ENCODE measurements around the gene SYNDIG1L. TPM values are rescaled to one million over a fixed set of nuclear protein-coding genes. Genes with fewer than 3 reads are reported as not detected.

SYNDIG1L gene
- total and polyA plus RNA-seq, 2 of the 4 experiments (the other 2 are of a cell fraction): not detected

GRCh38 chr14:74474376-74474775, 48.4 kb upstream of the SYNDIG1L start:
- no TSS peak for BruUV-seq (replicated peaks)
- H4K20me1 ChIP-seq (ENCODE audit: insufficient read depth, low read length): no peaks in the 10 kb centered on the region
- WGBS, 2 experiments (ENCODE audit: extremely low coverage in 2 of 2, insufficient read length in 1 of 2): no CpG with 5 or more reads among the region's 2 CpGs

More at GRCh38 chr14:74474376-74474775, 48.4 kb upstream of the SYNDIG1L start:
- Histone ChIP-seq H4K8ac (ENCODE audit: low read depth in 2 of 2, low read length in 2 of 2) (no peak overlapping the region), H3K14ac (replicated peaks; ENCODE audit: low read depth, low read length) (no peak overlapping the region), H2BK5ac (ENCODE audit: low read depth, low read length, poor library complexity, severe bottlenecking) (no peak overlapping the region), H3K36me3 (ENCODE audit: control insufficient read depth, insufficient read depth, low read length) (no peaks in the 10 kb centered on the region; the same call in 1 of the 2 replicates), H3K56ac (ENCODE audit: extremely low read depth, insufficient read depth, low read length) (no peak overlapping the region), H4K91ac (ENCODE audit: insufficient read depth, low read depth, low read length) (no peak overlapping the region), H3K23ac (ENCODE audit: low read depth, low read length) (no peak overlapping the region), H3K9me1 (ENCODE audit: insufficient read depth, low read length) (peaks cover 10% of the 10 kb centered on the region; the same call in 1 of the 2 replicates), H2AFZ (replicated peaks; ENCODE audit: low read length, poor library complexity) (no peak overlapping the region), H2BK120ac (ENCODE audit: low read depth, low read length) (no peak overlapping the region), H2AK9ac (replicated peaks; ENCODE audit: low read depth, low read length, poor library complexity) (no peak overlapping the region), H2BK20ac (ENCODE audit: low read depth, low read length) (no peak overlapping the region), H3K27me3 (ENCODE audit: control insufficient read depth, insufficient read depth, low read length) (no peaks in the 10 kb centered on the region), H4K5ac (ENCODE audit: low read depth, low read length) (no peak overlapping the region), H3K27ac (ENCODE audit: insufficient read depth, low read length) (no peak overlapping the region), H2BK15ac (ENCODE audit: low read depth, low read length) (no peak overlapping the region), H3K4me1 (ENCODE audit: control insufficient read depth, insufficient read depth, low read length) (peaks cover 7% of the 10 kb centered on the region), H2AK5ac (ENCODE audit: low read depth, low read length) (no peak overlapping the region), H3K79me1 (ENCODE audit: low read depth in 1 of 2, low read length in 2 of 2) (no peaks in the 10 kb centered on the region), H3K4me2 (ENCODE audit: low read depth, low read length) (no peak overlapping the region), H3K9ac (ENCODE audit: low read depth, low read length) (no peak overlapping the region), H3K4ac (ENCODE audit: low read depth, low read length) (no peak overlapping the region), H3K4me3 (ENCODE audit: insufficient read depth, low read depth, low read length) (no peak overlapping the region), H3K9me3 (ENCODE audit: control insufficient read depth, insufficient read depth, low read length) (no peaks in the 10 kb centered on the region), H3K18ac (ENCODE audit: low read depth, low read length) (no peak overlapping the region)
- ChIA-PET POLR2A (ENCODE audit: unreplicated experiment) (no interaction called here), CTCF (no interaction called here)
- ATAC-seq (ENCODE audit: low read depth) (no peak), DNase-seq (no peak)
- intact Hi-C loops (cut with micrococcal nuclease) (loop anchor here (10.0 kb wide), 1 partner anchor 360 kb away; no protein-coding TSS in a partner anchor), dilution Hi-C loops (cut with HindIII; ENCODE audit: low sequenced_read_pairs, unreplicated experiment) (no loop called here), in situ Hi-C loops (cut with MboI; ENCODE audit: low sequenced_read_pairs) (loop anchor here (5.0 kb wide), 1 partner anchor 112 kb away; no protein-coding TSS in a partner anchor)
- TF ChIP-seq RFX5 (IDR thresholded peaks at IDR 0.05; ENCODE audit: low read depth, low read length) (no peak), CHD1 (IDR thresholded peaks at IDR 0.05; ENCODE audit: low read depth, low read length) (no peak), NFE2L2 (IDR thresholded peaks at IDR 0.05; ENCODE audit: low read depth, low read length) (no peak), BHLHE40 (IDR thresholded peaks at IDR 0.05; ENCODE audit: low read depth, low read length) (no peak), RAD21 (IDR thresholded peaks at IDR 0.05; ENCODE audit: low read length) (no peak), POLR2A (IDR thresholded peaks at IDR 0.05; ENCODE audit: low read depth, low read length) (no peak), USF2 (IDR thresholded peaks at IDR 0.05; ENCODE audit: low read depth, low read length) (no peak), RCOR1 (IDR thresholded peaks at IDR 0.05; ENCODE audit: insufficient replicate concordance, low read length) (no peak), MAZ (IDR thresholded peaks at IDR 0.05; ENCODE audit: borderline replicate concordance, low read depth, low read length) (no peak), CEBPB (IDR thresholded peaks at IDR 0.05; ENCODE audit: low read depth, low read length) (no peak), CTCF (conservative IDR thresholded peaks at IDR 0.05; ENCODE audit: low read depth, low read length) (no peak), ELK1 (IDR thresholded peaks at IDR 0.05; ENCODE audit: borderline replicate concordance, low read depth, low read length) (no peak), MXI1 (IDR thresholded peaks at IDR 0.05; ENCODE audit: borderline replicate concordance, low read depth, low read length) (no peak)
